PC-9 (cell line): ENCODE results near the gene CCNL2. TPM values are rescaled to one million over a fixed set of nuclear protein-coding genes. Genes with fewer than 3 reads are reported as not detected.

Experiments
- BruUV-seq: library from RNA; stranded (reverse); fragments of 400-500 nt; replicated peaks from 2 replicates; lab custom pipeline; 2021; lab: Mats Ljungman, UMichigan
- CTCF ChIA-PET: fragments of 300-600 bp; sonication (Branson Sonifier 250); formaldehyde crosslinking; loops from one replicate; lab custom pipeline; 2022; ENCODE audit warnings: antibody characterized with exemption; lab: Charles Lee
- POLR2A ChIA-PET: fragments of 300-600 bp; sonication (Branson Sonifier 250); formaldehyde crosslinking; loops from one replicate; lab custom pipeline; 2022; ENCODE audit warnings: antibody characterized with exemption; ENCODE audit not compliant: unreplicated experiment; lab: Charles Lee
- DNase-seq, 2 experiments: peaks; one replicate each; pipeline versions ENCODE4 v3.0.0 to v3.0.0-alpha.2; 2015 to 2022; ENCODE audit warnings: mixed read lengths in 1 of 2
- H2AFZ ChIP-seq: fragments of 200-600 bp; sonication (generic); 2 replicates; pipeline ENCODE4 v1.8.1; 2017; ENCODE audit warnings: antibody characterized with exemption
- H3F3A ChIP-seq: fragments of 200-600 bp; sonication (generic); 2 replicates; pipeline ENCODE4 v1.8.1; 2017; ENCODE audit warnings: antibody characterized with exemption, mild to moderate bottlenecking, low read depth; ENCODE audit not compliant: insufficient read depth
- H3K27ac ChIP-seq: fragments of 200-600 bp; sonication (generic); 2 replicates; pipeline ENCODE4 v1.6.1; 2016; ENCODE audit warnings: mixed run types
- H3K27me3 ChIP-seq: fragments of 200-600 bp; sonication (generic); 2 replicates; pipeline ENCODE4 v1.6.1; 2016; ENCODE audit warnings: low read depth, mixed run types; ENCODE audit not compliant: insufficient read depth
- H3K36me3 ChIP-seq: fragments of 200-600 bp; sonication (generic); 2 replicates; pipeline ENCODE4 v1.6.1; 2016; ENCODE audit warnings: low read depth, mixed run types
- H3K4me1 ChIP-seq: fragments of 200-600 bp; sonication (generic); replicated peaks from 2 replicates; pipeline ENCODE4 v1.6.1; 2016; ENCODE audit warnings: mixed run types; ENCODE audit not compliant: insufficient read depth
- H3K4me2 ChIP-seq: fragments of 200-600 bp; sonication (generic); 2 replicates; pipeline ENCODE4 v1.6.1; 2017; ENCODE audit warnings: mixed run types
- H3K4me3 ChIP-seq: fragments of 200-600 bp; sonication (generic); 2 replicates; pipeline ENCODE4 v1.6.1; 2016; ENCODE audit warnings: mixed run types
- H3K79me2 ChIP-seq: fragments of 200-600 bp; sonication (generic); 2 replicates; pipeline ENCODE4 v1.6.1; 2017; ENCODE audit warnings: low read depth, mixed run types
- H3K9me2 ChIP-seq: fragments of 200-600 bp; sonication (generic); 2 replicates; pipeline ENCODE4 v1.8.1; 2017; ENCODE audit warnings: mild to moderate bottlenecking; ENCODE audit not compliant: insufficient read depth
- H3K9me3 ChIP-seq: fragments of 200-600 bp; sonication (generic); 2 replicates; pipeline ENCODE4 v1.8.1; 2016; ENCODE audit warnings: low read depth; ENCODE audit not compliant: insufficient read depth
- H4K20me1 ChIP-seq: fragments of 200-600 bp; sonication (generic); 2 replicates; pipeline ENCODE4 v1.8.1; 2017; ENCODE audit not compliant: insufficient read depth
- CTCF ChIP-seq: fragments of 200-600 bp; sonication (generic); conservative IDR thresholded peaks from 2 replicates; pipeline ENCODE4 v1.6.1; 2017; ENCODE audit warnings: mixed run types, antibody characterized with exemption, mild to moderate bottlenecking, moderate library complexity
- EZH2 ChIP-seq: fragments of 200-600 bp; sonication (generic); IDR thresholded peaks from 2 replicates; pipeline ENCODE4 v1.8.0; 2017; ENCODE audit warnings: antibody characterized with exemption, low read depth
- intact Hi-C: fragments of 100-400 bp; cut with micrococcal nuclease; formaldehyde crosslinking; loops from one replicate; pipeline ENCODE4 v1.10.0; 2022; ENCODE audit not compliant: unreplicated experiment
- total RNA-seq: library from RNA; stranded (reverse); gene quantifications from 2 replicates; pipeline ENCODE4 v1.2.3, GENCODE V29; 2021

Gene CCNL2
- total RNA-seq, 1 experiment from 2014 or later: 162 TPM

GRCh38 chr1:1428174-1428573 lies 29.0 kb upstream of the CCNL2 start:
- Histone ChIP-seq H3K79me2 (no peaks in the 10 kb centered on the region), H2AFZ (no peak overlapping the region), H3K36me3 (no peaks in the 10 kb centered on the region), H4K20me1 (no peaks in the 10 kb centered on the region), H3K27ac (no peak overlapping the region), H3K27me3 (no peaks in the 10 kb centered on the region), H3K9me3 (no peaks in the 10 kb centered on the region), H3K4me1 (peaks cover 39% of the 10 kb centered on the region), H3F3A (peaks cover 18% of the 10 kb centered on the region; the same call in 1 of the 2 replicates), H3K4me2 (no peak overlapping the region), H3K4me3 (no peak overlapping the region), H3K9me2 (no peaks in the 10 kb centered on the region)
- intact Hi-C loops: no loop called here
- CTCF ChIA-PET: no interaction called here
- DNase-seq: no peak
- no TSS peak for BruUV-seq
- TF ChIP-seq CTCF (no peak), EZH2 (no peak)
- POLR2A ChIA-PET: no interaction called here

DNA sequence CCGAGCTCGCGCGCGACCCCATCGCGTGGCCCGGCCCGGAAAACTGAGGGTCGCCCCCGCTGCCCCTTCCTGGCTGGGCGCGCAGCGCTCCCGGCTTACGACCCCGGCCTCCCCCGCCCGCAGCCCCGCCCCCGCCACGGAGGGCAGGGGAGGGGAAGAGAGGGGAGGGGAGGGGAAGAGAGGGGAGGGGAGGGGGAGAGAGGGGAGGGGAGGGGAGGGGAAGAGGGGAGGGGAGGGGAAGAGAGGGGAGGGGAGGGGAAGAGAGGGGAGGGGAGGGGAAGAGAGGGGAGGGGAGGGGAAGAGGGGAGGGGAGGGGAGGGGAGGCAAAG lies 28.6 kb upstream of the CCNL2 start:
- Histone ChIP-seq H3K27me3 (no peaks in the 10 kb centered on the region), H2AFZ (no peak overlapping the region), H3K4me3 (no peak overlapping the region), H3K79me2 (no peaks in the 10 kb centered on the region), H3K4me2 (no peak overlapping the region), H3K9me2 (no peaks in the 10 kb centered on the region), H3K27ac (no peak overlapping the region), H4K20me1 (no peaks in the 10 kb centered on the region), H3F3A (peaks cover 19% of the 10 kb centered on the region; the same call in 1 of the 2 replicates), H3K36me3 (no peaks in the 10 kb centered on the region), H3K9me3 (no peaks in the 10 kb centered on the region), H3K4me1 (peaks cover 39% of the 10 kb centered on the region)
- DNase-seq: no peak
- ChIA-PET POLR2A (no interaction called here), CTCF (no interaction called here)
- no TSS peak for BruUV-seq
- TF ChIP-seq CTCF (no peak), EZH2 (no peak)
- intact Hi-C loops: no loop called here

- ChIA-PET POLR2A (no interaction called here), CTCF (no interaction called here)
- Histone ChIP-seq H3K4me3 (no peak overlapping the region), H3K27me3 (no peaks in the 10 kb centered on the region), H3K36me3 (no peaks in the 10 kb centered on the region), H3K9me3 (no peaks in the 10 kb centered on the region), H3K4me1 (peaks cover 39% of the 10 kb centered on the region), H2AFZ (no peak overlapping the region), H3F3A (peaks cover 24% of the 10 kb centered on the region; the same call in 1 of the 2 replicates), H3K27ac (no peak overlapping the region), H4K20me1 (no peaks in the 10 kb centered on the region), H3K9me2 (no peaks in the 10 kb centered on the region), H3K4me2 (no peak overlapping the region), H3K79me2 (no peaks in the 10 kb centered on the region)
- intact Hi-C loops: no loop called here
- peak in 1 of 2 experiments; percentile 39 for DNase-seq
- BruUV-seq: no TSS peak
- TF ChIP-seq EZH2 (no peak), CTCF (no peak)
Observed at GRCh38 chr1:1427106-1427819, 28.1 kb upstream of the CCNL2 start.
